ENCODE measurements around the gene CSTF3.

GRCh38 chr11:33187998-33188722 is 26.9 kb upstream of the CSTF3 start:
- TF ChIP-seq EZH2phosphoT487 (IDR thresholded peaks at IDR 0.05; ENCODE audit: insufficient read depth, low read depth) (no peak), EZH2 (IDR thresholded peaks at IDR 0.05; ENCODE audit: insufficient read depth, poor library complexity, severe bottlenecking) (no peak)

Data from GM23248 (cell line).